A549 (cell line): ENCODE data around the gene CLMN. TPM values are rescaled to one million over a fixed set of nuclear protein-coding genes. Genes with fewer than 3 reads are reported as not detected.

Source experiments
- ATAC-seq, 2 experiments: fragments of 200-7000 bp in 1 of 2; fragments of >200 bp in 1 of 2; cut with Nextera tagmentation in 1 of 2; cut with Tn5 transposase in 1 of 2; 3 replicates each; pipeline versions ENCODE4 v1.8.0 to v1.9.1; 2018 to 2020; ENCODE audit warnings: mild to moderate bottlenecking in 1 of 2, moderate library complexity in 1 of 2
- CTCF ChIA-PET: fragments of 300-600 bp; sonication (Branson Sonifier 250); formaldehyde crosslinking; extraction: SDS; loops from one replicate; lab custom pipeline; 2021; ENCODE audit warnings: antibody characterized with exemption, inconsistent platforms; lab: Yijun Ruan, JAX
- POLR2A ChIA-PET: fragments of 350-600 bp; formaldehyde crosslinking; extraction: SDS; loops from one replicate; lab custom pipeline; 2021; ENCODE audit warnings: antibody characterized with exemption, inconsistent platforms; lab: Yijun Ruan, JAX
- DNase-seq, 2 experiments: peaks; one replicate each; pipeline versions ENCODE4 v3.0.0 to v3.0.0-alpha.2; 2011 to 2016; ENCODE audit warnings: low read depth in 1 of 2, low spot score in 1 of 2
- FAIRE-seq: peaks from 2 replicates; lab custom pipeline; 2011; peaks lifted over from hg19 to GRCh38; lab: Jason Lieb, UNC
- H3K27ac ChIP-seq, 2 experiments: fragments of >200 bp; sonication (Bioruptor Twin); formaldehyde crosslinking; 3 replicates each; pipeline ENCODE4 v1.5.1; 2016 to 2017
- H3K4me1 ChIP-seq: fragments of >200 bp; sonication (Bioruptor Twin); formaldehyde crosslinking; 3 replicates; pipeline ENCODE4 v1.6.1; 2016
- H3K4me2 ChIP-seq: fragments of >200 bp; sonication (Bioruptor Twin); formaldehyde crosslinking; 3 replicates; pipeline ENCODE4 v1.6.1; 2016
- H3K4me3 ChIP-seq: fragments of >200 bp; sonication (Bioruptor Twin); formaldehyde crosslinking; 3 replicates; pipeline ENCODE4 v1.5.1; 2016
- H3K9me3 ChIP-seq: fragments of >200 bp; sonication (Bioruptor Twin); formaldehyde crosslinking; 3 replicates; pipeline ENCODE4 v1.6.1; 2016
- BHLHE40 ChIP-seq: IDR thresholded peaks from 2 replicates; pipeline ENCODE4 v1.6.1; 2012; ENCODE audit warnings: low read depth, low read length, inconsistent platforms
- CEBPB ChIP-seq, 2 experiments: fragments of >200 bp in 1 of 2; sonication (Bioruptor Twin) in 1 of 2; formaldehyde crosslinking in 1 of 2; IDR thresholded peaks; 2 replicates each; pipeline ENCODE4 v1.6.1; 2012 to 2016
- CHD2 ChIP-seq: fragments of 150-350 bp; IDR thresholded peaks from 2 replicates; pipeline ENCODE4 v1.6.1; 2014; ENCODE audit warnings: low read length; ENCODE audit not compliant: partially characterized antibody
- EP300 ChIP-seq, 2 experiments: fragments of >200 bp; sonication (Bioruptor Twin); formaldehyde crosslinking; IDR thresholded peaks; 2 replicates in 1 of 2; 3 replicates in 1 of 2; pipeline ENCODE4 v1.6.1; 2016 to 2017
- HDAC2 ChIP-seq: fragments of 200-600 bp; sonication (generic); IDR thresholded peaks from 2 replicates; pipeline ENCODE4 v1.6.1; 2016
- MAZ ChIP-seq: fragments of 150-350 bp; IDR thresholded peaks from 2 replicates; pipeline ENCODE4 v1.6.1; 2014; ENCODE audit warnings: antibody characterized with exemption, low read depth, low read length, borderline replicate concordance
- NPAS2 ChIP-seq: fragments of 250-450 bp; sonication (Bioruptor Pico); IDR thresholded peaks from 2 replicates; pipeline ENCODE4 v1.8.0; 2022; ENCODE audit warnings: mild to moderate bottlenecking, moderate library complexity, borderline replicate concordance
- PHF8 ChIP-seq: fragments of 200-600 bp; sonication (generic); IDR thresholded peaks from 2 replicates; pipeline ENCODE4 v1.6.1; 2016; ENCODE audit warnings: low read depth, mild to moderate bottlenecking, antibody characterized with exemption, moderate library complexity, borderline replicate concordance
- POLR2AphosphoS2 ChIP-seq: conservative IDR thresholded peaks from 2 replicates; pipeline ENCODE4 v1.6.1; 2012; ENCODE audit warnings: low read length, improper control_type of control experiment, inconsistent platforms
- RFX5 ChIP-seq: fragments of 450-650 bp; IDR thresholded peaks from 2 replicates; pipeline ENCODE4 v1.7.1; 2014; ENCODE audit warnings: antibody characterized with exemption, mild to moderate bottlenecking, moderate library complexity
- WGBS: methylation state at CpG from one replicate; pipeline ENCODE4 v1.1.6; 2017; ENCODE audit errors: missing lambda C conversion rate; 5-methylcytosine and 5-hydroxymethylcytosine counted together
- polyA plus RNA-seq, 4 experiments: library from polyadenylated mRNA; depleted of rRNA in 3 of 4; stranded (reverse); fragments of >200 nt; fragmentation: RNase III in 1 of 4; extraction: RNeasy Plus Mini Kit Qiagen cat#74134 plus additional on column Dnase treatment in 1 of 4; gene quantifications; 2 replicates in 3 of 4; 3 replicates in 1 of 4; pipeline ENCODE4 v1.2.3, GENCODE V29; 2011 to 2017
- TF ChIP-seq, protein P1 (sequence below): fragments of 200-600 bp; sonication (generic); IDR thresholded peaks from 2 replicates; pipeline ENCODE4 v1.6.1; 2016; ENCODE audit warnings: antibody characterized with exemption, mild to moderate bottlenecking, moderate library complexity
- TF ChIP-seq, protein P2 (sequence below): fragments of 450-650 bp; IDR thresholded peaks from 2 replicates; pipeline ENCODE4 v1.6.1; 2014; ENCODE audit warnings: antibody characterized with exemption
- TF ChIP-seq, protein P3 (sequence below): fragments of >200 bp; sonication (Bioruptor Twin); formaldehyde crosslinking; IDR thresholded peaks from 3 replicates; pipeline ENCODE4 v1.5.1; 2016
- TF ChIP-seq, protein P4 (sequence below): fragments of 150-350 bp; IDR thresholded peaks from 2 replicates; pipeline ENCODE4 v1.6.1; 2014; ENCODE audit warnings: low read depth, mild to moderate bottlenecking, low read length

The CLMN gene
- polyA plus RNA-seq, 2 of the 4 experiments (the other 2 are of a cell fraction), result 2.9 to 10.6 TPM

DNA sequence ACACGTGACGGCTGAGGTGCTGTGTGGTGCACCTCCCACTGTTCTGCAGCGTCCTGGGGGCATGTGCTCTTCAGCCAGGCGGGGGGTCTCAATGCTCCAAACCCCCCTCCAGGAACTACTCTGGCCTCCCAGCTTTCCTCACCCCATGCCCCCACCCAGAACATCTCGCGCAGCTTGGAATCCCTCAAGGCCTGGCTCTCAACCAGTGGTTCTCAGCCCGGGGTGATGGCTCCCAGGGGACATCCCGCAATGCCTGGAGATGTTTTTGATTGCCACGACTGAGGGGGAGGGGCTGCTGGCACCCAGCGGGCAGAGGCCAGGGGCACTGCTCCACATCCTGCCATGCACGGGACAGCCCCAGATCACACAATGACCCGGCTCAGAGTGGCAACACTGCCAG lies 83.5 kb downstream of the CLMN start:
- ATAC-seq, result no peak
- no peak overlapping the region for H3K4me3 ChIP-seq
- TF ChIP-seq, protein P1, sequence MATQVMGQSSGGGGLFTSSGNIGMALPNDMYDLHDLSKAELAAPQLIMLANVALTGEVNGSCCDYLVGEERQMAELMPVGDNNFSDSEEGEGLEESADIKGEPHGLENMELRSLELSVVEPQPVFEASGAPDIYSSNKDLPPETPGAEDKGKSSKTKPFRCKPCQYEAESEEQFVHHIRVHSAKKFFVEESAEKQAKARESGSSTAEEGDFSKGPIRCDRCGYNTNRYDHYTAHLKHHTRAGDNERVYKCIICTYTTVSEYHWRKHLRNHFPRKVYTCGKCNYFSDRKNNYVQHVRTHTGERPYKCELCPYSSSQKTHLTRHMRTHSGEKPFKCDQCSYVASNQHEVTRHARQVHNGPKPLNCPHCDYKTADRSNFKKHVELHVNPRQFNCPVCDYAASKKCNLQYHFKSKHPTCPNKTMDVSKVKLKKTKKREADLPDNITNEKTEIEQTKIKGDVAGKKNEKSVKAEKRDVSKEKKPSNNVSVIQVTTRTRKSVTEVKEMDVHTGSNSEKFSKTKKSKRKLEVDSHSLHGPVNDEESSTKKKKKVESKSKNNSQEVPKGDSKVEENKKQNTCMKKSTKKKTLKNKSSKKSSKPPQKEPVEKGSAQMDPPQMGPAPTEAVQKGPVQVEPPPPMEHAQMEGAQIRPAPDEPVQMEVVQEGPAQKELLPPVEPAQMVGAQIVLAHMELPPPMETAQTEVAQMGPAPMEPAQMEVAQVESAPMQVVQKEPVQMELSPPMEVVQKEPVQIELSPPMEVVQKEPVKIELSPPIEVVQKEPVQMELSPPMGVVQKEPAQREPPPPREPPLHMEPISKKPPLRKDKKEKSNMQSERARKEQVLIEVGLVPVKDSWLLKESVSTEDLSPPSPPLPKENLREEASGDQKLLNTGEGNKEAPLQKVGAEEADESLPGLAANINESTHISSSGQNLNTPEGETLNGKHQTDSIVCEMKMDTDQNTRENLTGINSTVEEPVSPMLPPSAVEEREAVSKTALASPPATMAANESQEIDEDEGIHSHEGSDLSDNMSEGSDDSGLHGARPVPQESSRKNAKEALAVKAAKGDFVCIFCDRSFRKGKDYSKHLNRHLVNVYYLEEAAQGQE, result no peak
- TF ChIP-seq HDAC2 (no peak), BHLHE40 (no peak), CEBPB (IDR thresholded peaks at IDR 0.05) (no peak), POLR2AphosphoS2 (no peak), CHD2 (no peak), MAZ (no peak)
- TF ChIP-seq, protein P2, sequence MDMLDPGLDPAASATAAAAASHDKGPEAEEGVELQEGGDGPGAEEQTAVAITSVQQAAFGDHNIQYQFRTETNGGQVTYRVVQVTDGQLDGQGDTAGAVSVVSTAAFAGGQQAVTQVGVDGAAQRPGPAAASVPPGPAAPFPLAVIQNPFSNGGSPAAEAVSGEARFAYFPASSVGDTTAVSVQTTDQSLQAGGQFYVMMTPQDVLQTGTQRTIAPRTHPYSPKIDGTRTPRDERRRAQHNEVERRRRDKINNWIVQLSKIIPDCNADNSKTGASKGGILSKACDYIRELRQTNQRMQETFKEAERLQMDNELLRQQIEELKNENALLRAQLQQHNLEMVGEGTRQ, result no peak
- no peak overlapping the region for H3K27ac ChIP-seq
- H3K9me3 ChIP-seq, result no peaks in the 10 kb centered on the region
- H3K4me1 ChIP-seq, result peaks cover 10% of the 10 kb centered on the region
- FAIRE-seq, result no peak
- POLR2A ChIA-PET, result no interaction called here
- WGBS, result 81% methylated on average over 6 of the region's 12 CpGs
- DNase-seq, result no peak
- no peak overlapping the region for H3K4me2 ChIP-seq
- CTCF ChIA-PET, result interaction anchor here (1.1 kb wide), 1 partner anchor 13 kb away, joined by 4 read pairs; no protein-coding TSS in a partner anchor

DNA sequence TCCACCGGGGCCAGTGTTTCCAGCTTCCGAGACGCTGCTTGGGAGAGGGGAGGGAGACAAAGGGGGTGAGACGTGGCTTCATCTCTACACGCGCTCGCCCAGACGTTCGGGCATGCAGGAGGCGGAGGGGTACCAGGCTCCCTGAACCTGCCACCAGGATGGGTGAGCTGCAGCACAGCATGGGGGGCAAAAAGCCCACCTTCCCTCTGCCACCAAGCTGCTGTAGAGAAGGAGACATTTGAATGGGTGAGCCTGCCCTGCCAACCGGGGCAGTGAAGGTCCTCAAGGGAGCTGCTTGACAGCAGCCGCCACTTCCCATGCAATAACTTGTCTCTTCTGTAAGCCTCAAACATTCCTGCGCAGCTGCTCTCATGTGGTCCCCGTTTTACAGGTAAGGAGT lies 83.9 kb downstream of the CLMN start:
- Histone ChIP-seq H3K4me3 (no peak overlapping the region), H3K27ac (no peak overlapping the region), H3K4me2 (no peak overlapping the region)
- POLR2A ChIA-PET, result no interaction called here
- DNase-seq (no peak), ATAC-seq (no peak), FAIRE-seq (no peak)
- CTCF ChIA-PET, result interaction anchor here (1.1 kb wide), 1 partner anchor 14 kb away, joined by 4 read pairs; no protein-coding TSS in a partner anchor
- 93% methylated on average over 14 of the region's 14 CpGs for WGBS
- TF ChIP-seq RFX5, result no peak
- TF ChIP-seq, protein P3, sequence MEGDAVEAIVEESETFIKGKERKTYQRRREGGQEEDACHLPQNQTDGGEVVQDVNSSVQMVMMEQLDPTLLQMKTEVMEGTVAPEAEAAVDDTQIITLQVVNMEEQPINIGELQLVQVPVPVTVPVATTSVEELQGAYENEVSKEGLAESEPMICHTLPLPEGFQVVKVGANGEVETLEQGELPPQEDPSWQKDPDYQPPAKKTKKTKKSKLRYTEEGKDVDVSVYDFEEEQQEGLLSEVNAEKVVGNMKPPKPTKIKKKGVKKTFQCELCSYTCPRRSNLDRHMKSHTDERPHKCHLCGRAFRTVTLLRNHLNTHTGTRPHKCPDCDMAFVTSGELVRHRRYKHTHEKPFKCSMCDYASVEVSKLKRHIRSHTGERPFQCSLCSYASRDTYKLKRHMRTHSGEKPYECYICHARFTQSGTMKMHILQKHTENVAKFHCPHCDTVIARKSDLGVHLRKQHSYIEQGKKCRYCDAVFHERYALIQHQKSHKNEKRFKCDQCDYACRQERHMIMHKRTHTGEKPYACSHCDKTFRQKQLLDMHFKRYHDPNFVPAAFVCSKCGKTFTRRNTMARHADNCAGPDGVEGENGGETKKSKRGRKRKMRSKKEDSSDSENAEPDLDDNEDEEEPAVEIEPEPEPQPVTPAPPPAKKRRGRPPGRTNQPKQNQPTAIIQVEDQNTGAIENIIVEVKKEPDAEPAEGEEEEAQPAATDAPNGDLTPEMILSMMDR, result no peak
- TF ChIP-seq, all 56 proteins: peak for 0
- H3K4me1 ChIP-seq, result peaks cover 10% of the 10 kb centered on the region
- no peaks in the 10 kb centered on the region for H3K9me3 ChIP-seq

DNA sequence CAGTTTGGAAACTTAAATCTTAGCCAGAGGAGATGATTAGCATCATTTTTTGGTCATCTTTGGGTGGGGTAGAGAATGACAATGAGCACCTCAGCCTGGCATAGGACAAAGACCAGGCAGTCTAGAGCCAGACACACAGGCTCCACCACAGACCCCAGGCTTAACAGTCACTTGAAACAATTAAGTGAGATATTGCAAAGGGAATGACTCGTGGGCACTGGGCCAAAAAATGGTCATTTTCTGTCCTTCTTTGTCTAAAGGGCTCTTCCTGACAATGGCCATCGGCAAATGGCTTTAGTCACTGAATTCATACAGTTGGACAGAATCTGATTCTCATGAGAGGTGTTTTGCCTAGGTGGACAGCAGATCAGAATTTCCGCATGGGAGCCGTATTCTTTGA lies 84.4 kb downstream of the CLMN start:
- TF ChIP-seq EP300 (IDR thresholded peaks at IDR 0.05), result no peak
- TF ChIP-seq, protein P4, sequence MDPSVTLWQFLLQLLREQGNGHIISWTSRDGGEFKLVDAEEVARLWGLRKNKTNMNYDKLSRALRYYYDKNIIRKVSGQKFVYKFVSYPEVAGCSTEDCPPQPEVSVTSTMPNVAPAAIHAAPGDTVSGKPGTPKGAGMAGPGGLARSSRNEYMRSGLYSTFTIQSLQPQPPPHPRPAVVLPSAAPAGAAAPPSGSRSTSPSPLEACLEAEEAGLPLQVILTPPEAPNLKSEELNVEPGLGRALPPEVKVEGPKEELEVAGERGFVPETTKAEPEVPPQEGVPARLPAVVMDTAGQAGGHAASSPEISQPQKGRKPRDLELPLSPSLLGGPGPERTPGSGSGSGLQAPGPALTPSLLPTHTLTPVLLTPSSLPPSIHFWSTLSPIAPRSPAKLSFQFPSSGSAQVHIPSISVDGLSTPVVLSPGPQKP, result no peak
- no peak for TF ChIP-seq PHF8
- TF ChIP-seq NPAS2 (CRISPR knock-in tag), result no peak
- ATAC-seq, result no peak
- H3K4me3 ChIP-seq, result no peak overlapping the region
- H3K9me3 ChIP-seq, result no peaks in the 10 kb centered on the region
- no peak overlapping the region for H3K4me2 ChIP-seq
- no peak for FAIRE-seq
- POLR2A ChIA-PET, result no interaction called here
- H3K4me1 ChIP-seq, result peaks cover 10% of the 10 kb centered on the region
- no peak overlapping the region for H3K27ac ChIP-seq
- no peak for DNase-seq
- WGBS, result 91% methylated on average over 4 of the region's 4 CpGs
- CTCF ChIA-PET, result interaction anchor here (1.1 kb wide), 1 partner anchor 14 kb away, joined by 4 read pairs; no protein-coding TSS in a partner anchor
